HG03469 (cell line): Measurements from ENCODE around the gene GRK3.
"Not testable (repeated sequence)": the region's sequence is repeated elsewhere in the genome, so short reads cannot be mapped to it uniquely, and the experiment has no call there.

Experiments used
- ATAC-seq: cut with Tn5 transposase; IDR thresholded peaks from one replicate; pipeline ENCODE4 v1.9.1; 2021; ENCODE audit warnings: mild to moderate bottlenecking, moderate library complexity, moderate number of reproducible peaks; ENCODE audit not compliant: unreplicated experiment

The GRK3 gene

DNA sequence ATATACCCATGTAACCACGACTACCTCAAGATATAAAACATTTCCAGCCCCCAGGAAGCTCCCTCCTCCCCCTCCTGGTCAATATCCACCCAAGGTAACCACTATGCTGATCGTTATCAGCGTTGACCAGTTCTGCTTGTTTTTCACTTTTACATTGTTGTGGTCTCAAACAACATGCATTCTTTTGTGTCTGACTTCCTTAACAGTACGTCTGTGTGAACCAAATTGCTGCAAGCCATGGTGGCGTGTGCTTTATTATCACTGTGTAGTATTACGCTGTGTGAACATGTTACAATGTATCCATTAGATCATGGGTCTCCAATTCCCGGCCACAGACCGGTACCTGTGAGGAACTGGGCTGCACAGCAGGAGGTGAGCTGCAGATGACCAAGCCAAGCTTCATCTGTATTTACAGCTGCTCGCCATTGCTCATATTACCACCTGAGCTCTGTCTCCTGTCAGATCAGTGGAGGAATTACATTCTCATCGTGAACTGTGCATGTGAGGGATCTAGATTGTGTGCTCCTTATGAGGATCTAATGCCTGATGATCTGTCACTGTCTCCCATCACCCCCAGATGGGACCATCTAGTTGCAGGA, 15.5 kb upstream of the GRK3 start:
- no peak for ATAC-seq

DNA sequence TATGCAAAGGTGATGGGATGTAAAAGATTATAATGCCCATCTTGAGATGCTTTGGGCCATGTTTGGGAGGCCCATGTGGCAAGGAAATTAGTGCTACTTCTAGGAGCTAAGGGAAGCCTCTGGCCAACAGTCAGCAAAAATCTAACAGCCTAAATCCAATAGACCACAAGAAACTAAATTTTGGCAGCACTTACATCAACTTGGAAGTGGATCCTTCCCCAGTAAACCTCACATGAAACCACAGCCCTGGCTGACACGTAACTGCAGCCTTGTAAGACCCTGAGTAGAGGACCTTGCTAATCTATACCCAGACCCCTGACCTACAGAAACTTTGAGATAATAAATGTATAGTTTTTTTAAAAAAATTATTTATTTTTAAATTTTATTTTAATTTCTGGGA, 13.1 kb upstream of the GRK3 start:
- no peak for ATAC-seq

DNA sequence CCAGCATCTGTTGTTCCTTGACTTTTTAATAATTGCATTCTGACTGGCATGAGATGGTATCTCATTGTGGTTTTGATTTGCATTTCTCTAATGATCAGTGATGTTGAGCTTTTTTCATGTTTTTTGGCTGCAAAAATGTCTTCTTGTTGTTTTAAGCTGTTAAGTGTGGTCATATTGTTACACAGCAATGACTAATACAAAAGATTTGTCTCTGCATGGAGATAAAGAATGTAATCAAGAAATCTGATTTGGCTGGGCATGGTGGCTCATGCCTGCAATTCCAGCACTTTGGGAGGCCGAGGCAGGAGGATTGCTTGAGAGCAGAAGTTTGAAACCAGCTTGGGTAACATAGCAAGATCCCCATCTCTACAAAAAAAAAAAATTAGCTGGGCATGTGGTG, 12.1 kb upstream of the GRK3 start:
- ATAC-seq: not testable (repeated sequence)

GRCh38 chr22:25553131-25553530, 11.3 kb upstream of the GRK3 start:
- ATAC-seq: no peak

- ATAC-seq: no peak
Observed at GRCh38 chr22:25554238-25554671, 10.2 kb upstream of the GRK3 start.

DNA sequence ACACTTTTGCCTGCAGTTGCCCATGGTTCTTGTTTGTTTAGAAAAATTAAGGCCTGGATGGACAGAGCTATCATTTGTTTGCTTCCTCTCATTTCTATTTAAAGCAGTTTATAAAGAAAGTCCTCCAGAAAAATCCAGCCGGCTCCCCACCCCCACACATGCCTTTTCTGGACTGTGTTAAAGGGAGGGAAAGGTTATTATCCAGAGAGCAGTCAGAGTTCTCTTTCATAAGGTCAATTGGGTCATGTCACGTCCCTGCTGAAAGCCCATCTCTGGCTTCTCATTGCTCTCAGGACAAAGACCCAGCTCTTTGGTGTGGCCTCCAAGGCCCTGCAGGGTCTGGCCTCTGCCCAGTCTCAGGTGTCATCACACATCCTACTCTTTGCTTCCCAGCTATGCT, 9.8 kb upstream of the GRK3 start:
- no peak for ATAC-seq

GRCh38 chr22:25555586-25555985, 8.9 kb upstream of the GRK3 start:
- ATAC-seq: no peak

DNA sequence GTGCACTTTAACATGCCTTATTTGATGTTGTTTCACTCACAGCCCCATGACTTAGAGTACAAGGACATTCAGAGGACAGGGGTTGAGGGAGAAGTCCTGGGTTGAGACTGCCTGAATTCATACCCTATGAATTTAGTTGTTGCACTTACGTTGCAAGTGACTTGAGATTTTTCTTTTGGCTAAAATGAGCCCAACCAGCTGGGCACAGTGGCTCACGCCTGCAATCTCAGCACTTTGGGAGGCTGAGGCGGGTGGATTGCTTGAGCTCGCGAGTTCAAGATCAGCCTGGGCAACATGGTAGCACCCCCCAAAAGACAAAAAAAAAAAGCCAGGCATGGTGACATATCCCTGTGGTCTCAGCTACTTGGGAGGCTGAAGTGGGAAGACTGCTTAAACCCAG, 7.3 kb upstream of the GRK3 start:
- ATAC-seq: no peak

- ATAC-seq: no peak
Observed at GRCh38 chr22:25558341-25558740, 6.1 kb upstream of the GRK3 start.

GRCh38 chr22:25559910-25560309, 4.6 kb upstream of the GRK3 start:
- not testable (repeated sequence) for ATAC-seq

- not testable (repeated sequence) for ATAC-seq
Observed at GRCh38 chr22:25561182-25561581, 3.3 kb upstream of the GRK3 start.

GRCh38 chr22:25561927-25562326, 2.5 kb upstream of the GRK3 start:
- ATAC-seq: not testable (repeated sequence)

DNA sequence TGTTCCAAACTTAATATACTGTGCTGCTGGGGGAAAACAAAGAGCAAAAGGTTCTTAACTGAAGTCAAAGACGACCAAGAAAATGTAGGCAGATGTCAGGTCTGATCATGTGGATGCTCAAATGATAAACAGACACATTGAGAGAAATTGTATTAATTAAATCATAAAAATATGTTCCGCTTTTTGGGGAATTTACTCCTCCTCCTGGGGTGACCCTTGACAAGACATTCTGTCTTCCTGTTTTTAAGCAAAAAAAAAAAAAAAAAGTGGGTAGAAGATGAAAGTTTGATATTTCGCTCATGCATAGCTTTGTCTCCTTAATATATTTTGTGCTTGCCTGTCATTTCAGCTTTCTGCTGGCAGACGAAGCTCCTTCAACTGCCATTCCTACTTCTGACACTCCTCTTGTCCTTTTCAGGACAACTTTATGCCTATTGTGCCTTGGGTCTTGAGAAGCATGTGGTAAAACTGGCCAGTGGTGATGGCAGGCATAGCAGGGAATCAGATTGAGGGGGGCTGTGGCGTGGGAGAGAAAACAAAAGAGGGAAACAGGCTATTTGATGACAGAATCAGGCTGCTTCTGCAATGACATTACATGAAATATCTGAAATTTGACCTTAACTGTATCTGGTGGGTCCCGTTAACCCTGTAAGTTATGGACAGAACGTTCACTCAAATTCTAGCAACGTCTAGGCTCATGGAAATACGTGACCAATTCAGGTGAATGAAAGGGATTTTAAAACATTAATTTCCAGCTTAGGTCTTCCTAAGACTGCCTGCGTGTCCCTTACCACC, 1.3 kb upstream of the GRK3 start:
- not testable (repeated sequence) for ATAC-seq

GRCh38 chr22:25563761-25564319, 635 bp upstream of the GRK3 start:
- no peak for ATAC-seq

DNA sequence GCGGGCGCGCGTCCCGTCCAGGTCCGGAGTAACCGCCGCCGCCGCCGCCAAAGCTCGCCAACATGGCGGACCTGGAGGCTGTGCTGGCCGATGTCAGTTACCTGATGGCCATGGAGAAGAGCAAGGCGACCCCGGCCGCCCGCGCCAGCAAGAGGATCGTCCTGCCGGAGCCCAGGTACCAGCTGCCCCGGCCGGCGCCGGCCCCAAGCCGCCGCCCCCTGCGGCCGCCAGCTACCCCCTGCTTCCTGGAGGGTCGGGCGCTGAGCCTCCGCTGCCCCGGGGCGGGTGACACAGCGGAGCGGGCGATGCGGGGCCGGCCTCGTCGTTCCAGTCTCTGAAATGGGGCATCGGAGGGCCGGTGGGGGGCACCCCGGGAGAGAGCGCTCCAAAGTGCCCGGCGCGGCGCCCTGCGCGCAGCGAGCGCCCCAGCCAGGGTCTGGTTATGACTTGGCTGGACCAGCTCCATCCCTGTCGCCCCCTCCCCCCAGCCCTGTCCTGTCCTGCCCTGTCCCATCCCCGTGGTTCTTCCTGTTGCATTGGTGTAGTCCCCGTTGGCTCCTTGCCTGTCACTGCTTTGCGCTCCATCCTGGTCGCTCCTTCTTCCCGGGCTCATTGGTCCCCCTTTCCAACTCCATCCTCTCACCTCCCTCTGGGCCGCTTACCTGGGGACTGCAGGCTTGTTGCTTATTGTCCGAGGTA, 653 bp downstream of the GRK3 start:
- ATAC-seq: no peak

GRCh38 chr22:25566186-25566897, 1.9 kb downstream of the GRK3 start:
- ATAC-seq: no peak

DNA sequence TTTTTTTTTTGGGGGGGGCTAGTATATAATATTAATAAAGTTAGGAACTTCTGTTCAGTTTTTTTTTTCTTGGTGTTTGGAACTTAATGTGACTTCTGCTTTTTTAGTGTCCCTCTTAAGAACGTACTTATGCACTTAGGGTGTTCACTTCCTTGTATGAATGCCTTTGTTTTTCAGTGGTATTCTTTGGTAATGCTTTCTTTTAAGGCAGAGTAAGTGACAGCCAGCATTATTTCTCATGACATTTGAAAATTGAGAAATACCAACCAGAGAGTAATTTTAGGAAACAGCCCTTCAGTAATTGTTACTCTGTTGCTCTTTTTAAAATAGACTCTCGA, 2.4 kb downstream of the GRK3 start:
- ATAC-seq: no peak

DNA sequence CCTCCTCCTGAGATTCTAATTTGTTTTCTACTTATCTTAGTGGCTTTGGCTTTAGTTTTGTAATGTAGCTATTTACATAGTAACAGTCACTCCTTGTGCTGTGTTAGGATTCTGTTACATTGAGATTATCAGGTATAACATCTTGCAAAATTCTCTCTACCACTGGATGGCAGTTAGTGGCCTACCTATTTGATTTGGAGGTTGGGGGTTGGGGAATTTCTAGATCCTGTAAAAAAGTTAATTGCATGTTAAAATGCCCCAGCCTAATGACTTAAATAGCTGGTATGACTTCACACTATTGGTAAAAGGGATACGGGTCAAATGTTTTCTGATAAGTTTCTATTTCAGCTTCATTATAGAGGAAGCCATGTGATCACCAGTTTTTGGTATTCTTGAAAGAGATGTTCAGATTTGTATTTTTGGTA, 2.8 kb downstream of the GRK3 start:
- ATAC-seq: no peak

GRCh38 chr22:25568066-25568465, 3.6 kb downstream of the GRK3 start:
- ATAC-seq: not testable (repeated sequence)

GRCh38 chr22:25569361-25569760, 4.9 kb downstream of the GRK3 start:
- no peak for ATAC-seq

DNA sequence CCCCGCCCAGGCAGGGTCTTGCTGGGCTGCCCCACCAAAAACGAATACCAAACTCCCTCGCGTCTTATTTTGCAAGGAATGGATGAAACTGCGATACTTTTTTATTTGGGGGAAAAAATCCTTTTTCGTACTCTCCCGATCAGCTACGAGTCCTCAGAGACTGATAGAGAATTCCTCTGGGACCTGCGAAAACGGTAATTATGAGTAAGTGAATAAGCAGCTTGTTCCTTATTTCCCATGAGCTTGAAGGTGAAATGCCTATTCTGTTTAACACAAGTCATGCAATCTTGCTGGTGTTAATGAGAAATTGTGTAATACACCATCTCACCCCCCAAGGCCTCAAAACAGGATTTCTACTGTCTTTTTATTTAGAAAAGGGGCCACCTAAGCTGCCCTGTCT, 5.5 kb downstream of the GRK3 start:
- no peak for ATAC-seq
